ENCODE results near the gene CTPS1. TPM values are rescaled to one million over a fixed set of nuclear protein-coding genes. Genes with fewer than 3 reads are reported as not detected.

The CTPS1 gene
- total RNA-seq, 1 donor from 2014 or later: 41.2 TPM

- peak overlapping the region; percentile 44 for H3K27ac Mint-ChIP-seq (ENCODE audit: unreplicated experiment)
- no peak for DNase-seq (ENCODE audit: low spot score)
- no peaks in the 10 kb centered on the region for H3K9me3 Mint-ChIP-seq (ENCODE audit: unreplicated experiment)
- peaks cover 21% of the 10 kb centered on the region for H3K4me1 Mint-ChIP-seq (ENCODE audit: unreplicated experiment)
- peaks cover 19% of the 10 kb centered on the region for H3K36me3 Mint-ChIP-seq (ENCODE audit: low read depth, unreplicated experiment)
- peaks cover 10% of the 10 kb centered on the region for H3K27me3 Mint-ChIP-seq (ENCODE audit: unreplicated experiment)
- H3K4me3 Mint-ChIP-seq (ENCODE audit: unreplicated experiment): peak overlapping the region; percentile 92
- no peak for TF ChIP-seq CTCF (IDR thresholded peaks at IDR 0.05; ENCODE audit: unreplicated experiment)
These were observed 1.1 kb downstream of the CTPS1 start for GRCh38 chr1:40980453-40981121.

GRCh38 chr1:40981691-40982448 lies 2.4 kb downstream of the CTPS1 start:
- no peak overlapping the region for H3K27ac Mint-ChIP-seq (ENCODE audit: unreplicated experiment)
- H3K4me1 Mint-ChIP-seq (ENCODE audit: unreplicated experiment): peaks cover 12% of the 10 kb centered on the region
- peaks cover 14% of the 10 kb centered on the region for H3K27me3 Mint-ChIP-seq (ENCODE audit: unreplicated experiment)

GRCh38 chr1:40982721-40983120 lies 3.2 kb downstream of the CTPS1 start:
- no peak for TF ChIP-seq CTCF (IDR thresholded peaks at IDR 0.05; ENCODE audit: unreplicated experiment)
- H3K27ac Mint-ChIP-seq (ENCODE audit: unreplicated experiment): no peak overlapping the region
- peaks cover 12% of the 10 kb centered on the region for H3K4me1 Mint-ChIP-seq (ENCODE audit: unreplicated experiment)
- peaks cover 28% of the 10 kb centered on the region for H3K36me3 Mint-ChIP-seq (ENCODE audit: low read depth, unreplicated experiment)
- no peak overlapping the region for H3K4me3 Mint-ChIP-seq (ENCODE audit: unreplicated experiment)
- DNase-seq (ENCODE audit: low spot score): no peak
- H3K27me3 Mint-ChIP-seq (ENCODE audit: unreplicated experiment): peaks cover 14% of the 10 kb centered on the region
- H3K9me3 Mint-ChIP-seq (ENCODE audit: unreplicated experiment): no peaks in the 10 kb centered on the region

More at GRCh38 chr1:40981691-40982448, 2.4 kb downstream of the CTPS1 start:
- H3K4me3 Mint-ChIP-seq (ENCODE audit: unreplicated experiment): no peak overlapping the region
- DNase-seq (ENCODE audit: low spot score): no peak
- no peak for TF ChIP-seq CTCF (IDR thresholded peaks at IDR 0.05; ENCODE audit: unreplicated experiment)
- peaks cover 23% of the 10 kb centered on the region for H3K36me3 Mint-ChIP-seq (ENCODE audit: low read depth, unreplicated experiment)
- no peaks in the 10 kb centered on the region for H3K9me3 Mint-ChIP-seq (ENCODE audit: unreplicated experiment)

GRCh38 chr1:40983286-40983685 lies 3.8 kb downstream of the CTPS1 start:
- no peak for TF ChIP-seq CTCF (IDR thresholded peaks at IDR 0.05; ENCODE audit: unreplicated experiment)
- Mint-ChIP-seq H3K4me1 (ENCODE audit: unreplicated experiment) (peaks cover 12% of the 10 kb centered on the region), H3K27ac (ENCODE audit: unreplicated experiment) (no peak overlapping the region), H3K4me3 (ENCODE audit: unreplicated experiment) (no peak overlapping the region), H3K27me3 (ENCODE audit: unreplicated experiment) (peaks cover 14% of the 10 kb centered on the region), H3K36me3 (ENCODE audit: low read depth, unreplicated experiment) (peaks cover 28% of the 10 kb centered on the region), H3K9me3 (ENCODE audit: unreplicated experiment) (no peaks in the 10 kb centered on the region)
- DNase-seq (ENCODE audit: low spot score): no peak

GRCh38 chr1:40984066-40984465 lies 4.6 kb downstream of the CTPS1 start:
- Mint-ChIP-seq H3K4me3 (ENCODE audit: unreplicated experiment) (peak overlapping the region; percentile 34), H3K36me3 (ENCODE audit: low read depth, unreplicated experiment) (peaks cover 36% of the 10 kb centered on the region), H3K27ac (ENCODE audit: unreplicated experiment) (no peak overlapping the region), H3K9me3 (ENCODE audit: unreplicated experiment) (no peaks in the 10 kb centered on the region), H3K4me1 (ENCODE audit: unreplicated experiment) (peaks cover 10% of the 10 kb centered on the region), H3K27me3 (ENCODE audit: unreplicated experiment) (peaks cover 11% of the 10 kb centered on the region)
- no peak for TF ChIP-seq CTCF (IDR thresholded peaks at IDR 0.05; ENCODE audit: unreplicated experiment)
- no peak for DNase-seq (ENCODE audit: low spot score)

All from endothelial cell (in vitro differentiated cells).